Spleen (tissue), 11 donors: ENCODE measurements around the gene EIF2S2. TPM values are rescaled to one million over a fixed set of nuclear protein-coding genes. Genes with fewer than 3 reads are reported as not detected.

Experiments
- DNase-seq: peaks from one replicate; pipeline ENCODE4 v3.0.0-alpha.2; 2020
- H3K27ac ChIP-seq, 8 donors: fragments of 200-600 bp; sonication (generic) in 7 of 8; 1 replicate in 4 of 8; 2 replicates in 4 of 8; pipeline versions ENCODE4 v1.5.0 to v1.8.0; 2016 to 2021; ENCODE audit warnings: inconsistent platforms in 4 of 8, mild to moderate bottlenecking in 4 of 8, moderate library complexity in 1 of 8
- H3K27me3 ChIP-seq, 7 donors: fragments of 200-600 bp; sonication (generic) in 6 of 7; replicated peaks in 1 of 7; 1 replicate in 4 of 7; 2 replicates in 3 of 7; pipeline versions ENCODE4 v1.5.0 to v1.8.0; 2016 to 2021; ENCODE audit warnings: inconsistent platforms in 3 of 7, mild to moderate bottlenecking in 1 of 7
- H3K36me3 ChIP-seq, 6 donors: fragments of 200-600 bp; sonication (generic) in 5 of 6; 1 replicate in 4 of 6; 2 replicates in 2 of 6; pipeline versions ENCODE4 v1.5.0 to v1.8.0; 2016 to 2021; ENCODE audit warnings: inconsistent platforms in 2 of 6
- H3K4me1 ChIP-seq, 6 donors: fragments of 200-600 bp; sonication (generic) in 5 of 6; 1 replicate in 3 of 6; 2 replicates in 3 of 6; pipeline versions ENCODE4 v1.5.0 to v1.8.0; 2016 to 2021; ENCODE audit warnings: inconsistent platforms in 3 of 6
- H3K4me3 ChIP-seq, 8 donors: fragments of 200-600 bp; sonication (generic) in 7 of 8; 1 replicate in 4 of 8; 2 replicates in 4 of 8; pipeline versions ENCODE4 v1.5.0 to v1.8.0; 2016 to 2021; ENCODE audit warnings: inconsistent platforms in 4 of 8, mild to moderate bottlenecking in 4 of 8, moderate library complexity in 2 of 8
- H3K9me3 ChIP-seq, 8 donors: fragments of 200-600 bp; sonication (generic) in 7 of 8; 1 replicate in 4 of 8; 2 replicates in 4 of 8; pipeline versions ENCODE4 v1.5.0 to v1.8.0; 2016 to 2021; ENCODE audit warnings: inconsistent platforms in 4 of 8
- POLR2A ChIP-seq, 3 donors: fragments of 450-650 bp; IDR thresholded peaks; one replicate each; pipeline ENCODE4 v1.5.1; 2017; ENCODE audit warnings: antibody characterized with exemption in 3 of 3, mild to moderate bottlenecking in 1 of 3
- POLR2AphosphoS5 ChIP-seq, 3 donors: sonication (generic); formaldehyde crosslinking; IDR thresholded peaks; one replicate each; pipeline ENCODE4 v1.5.1; 2017; ENCODE audit warnings: antibody characterized with exemption in 3 of 3
- WGBS, 5 donors: extraction: QIAGEN DNeasy Blood & Tissue Kit in 3 of 5; methylation state at CpG; one replicate each; pipeline versions ENCODE4 v1.1.5 to v1.1.7; 2013 to 2018; 5-methylcytosine and 5-hydroxymethylcytosine counted together
- intact Hi-C: fragments of 100-400 bp; cut with DNase I; formaldehyde crosslinking; loops from one replicate; pipeline ENCODE4 v1.15.0; 2023; ENCODE audit warnings: low total_unique reads
- polyA plus RNA-seq, 3 donors: library from polyadenylated mRNA; stranded (reverse); fragments of 200-250 nt; gene quantifications; one replicate each; pipeline ENCODE4 v1.2.1, GENCODE V29; 2013
- total RNA-seq, 7 donors: library from RNA; depleted of rRNA in 3 of 7; stranded (reverse); fragments of >200 nt in 3 of 7; fragmentation: NEBNext Ultra II Directional in 4 of 7; extraction: Animal tissue kit (Norgen Biotek cat#: 25700) in 4 of 7; gene quantifications; one replicate each; pipeline versions ENCODE4 v1.1.0 to v1.2.1, GENCODE V29; 2016 to 2021
- TF ChIP-seq, protein P1 (sequence below), 11 experiments: fragments of 200-600 bp in 7 of 11; fragments of 450-650 bp in 4 of 11; sonication (generic) in 4 of 11; IDR thresholded peaks in 8 of 11; conservative IDR thresholded peaks in 3 of 11; 1 replicate in 7 of 11; 2 replicates in 4 of 11; pipeline versions ENCODE4 v1.4.0 to v1.8.0; 2016 to 2021; ENCODE audit warnings: antibody characterized with exemption in 11 of 11, inconsistent platforms in 4 of 11, mild to moderate bottlenecking in 1 of 11
- donor health status: healthy with polysubstance abuse.
- donor health status: DM: no; HTN: no; CAD: no; lungs with moderate emphysema.
- donor health status: DM: no; HTN: no; CAD: no.
- donor health status: Bipolar disorder and iron deficiency.
- donor health status: healthy.
- donor health status: DM: no; HTN: no; CAD: no.
- donor health status: DM: yes; HTN: yes; CAD: no.

EIF2S2 gene
- total and polyA plus RNA-seq, 10 donors: 30.0 to 45.3 (median 38.5) TPM

DNA sequence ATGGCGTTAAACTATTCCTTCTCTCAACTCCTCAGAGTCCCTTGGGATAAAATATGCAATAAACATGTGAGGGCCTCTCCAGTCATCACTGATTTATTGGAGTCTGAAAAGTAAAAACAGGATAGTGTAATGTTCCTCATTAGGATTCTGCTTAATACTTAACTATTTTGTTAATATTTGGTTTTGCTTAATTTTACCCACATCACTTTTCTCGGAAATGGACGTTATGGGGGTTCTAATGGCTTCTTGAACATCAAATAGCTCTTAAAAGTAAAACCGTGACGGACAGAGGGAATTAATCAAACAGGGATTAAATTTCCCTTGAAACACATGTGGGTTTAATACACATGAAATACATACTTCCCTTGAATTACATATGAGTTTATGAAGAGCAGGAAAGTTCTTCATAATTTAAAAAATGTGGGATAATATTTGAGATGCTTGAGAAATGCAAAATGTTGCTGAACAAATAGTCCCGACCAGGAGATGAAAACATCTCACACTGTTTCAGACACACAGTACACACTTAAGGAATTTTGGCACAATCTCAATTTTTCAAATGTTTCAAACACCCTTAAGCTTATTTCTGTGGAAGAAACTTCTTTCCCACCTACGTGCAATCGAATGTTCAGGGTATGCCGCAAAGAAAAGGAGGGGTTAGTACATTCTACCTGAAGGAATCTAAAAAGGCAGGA, 38.4 kb upstream of the EIF2S2 start:
- TF ChIP-seq, protein P1, sequence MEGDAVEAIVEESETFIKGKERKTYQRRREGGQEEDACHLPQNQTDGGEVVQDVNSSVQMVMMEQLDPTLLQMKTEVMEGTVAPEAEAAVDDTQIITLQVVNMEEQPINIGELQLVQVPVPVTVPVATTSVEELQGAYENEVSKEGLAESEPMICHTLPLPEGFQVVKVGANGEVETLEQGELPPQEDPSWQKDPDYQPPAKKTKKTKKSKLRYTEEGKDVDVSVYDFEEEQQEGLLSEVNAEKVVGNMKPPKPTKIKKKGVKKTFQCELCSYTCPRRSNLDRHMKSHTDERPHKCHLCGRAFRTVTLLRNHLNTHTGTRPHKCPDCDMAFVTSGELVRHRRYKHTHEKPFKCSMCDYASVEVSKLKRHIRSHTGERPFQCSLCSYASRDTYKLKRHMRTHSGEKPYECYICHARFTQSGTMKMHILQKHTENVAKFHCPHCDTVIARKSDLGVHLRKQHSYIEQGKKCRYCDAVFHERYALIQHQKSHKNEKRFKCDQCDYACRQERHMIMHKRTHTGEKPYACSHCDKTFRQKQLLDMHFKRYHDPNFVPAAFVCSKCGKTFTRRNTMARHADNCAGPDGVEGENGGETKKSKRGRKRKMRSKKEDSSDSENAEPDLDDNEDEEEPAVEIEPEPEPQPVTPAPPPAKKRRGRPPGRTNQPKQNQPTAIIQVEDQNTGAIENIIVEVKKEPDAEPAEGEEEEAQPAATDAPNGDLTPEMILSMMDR (IDR thresholded peaks at IDR 0.05 in 8 of 11, conservative IDR thresholded peaks at IDR 0.05 in 3 of 11): no peak
- no peak for TF ChIP-seq POLR2AphosphoS5 (IDR thresholded peaks at IDR 0.05)
- TF ChIP-seq POLR2A (IDR thresholded peaks at IDR 0.05): no peak
- H3K36me3 ChIP-seq: no peaks in the 10 kb centered on the region
- 75 to 85% (median 81%) methylated on average over 9 of the region's 9 CpGs for WGBS, 5 donors

DNA sequence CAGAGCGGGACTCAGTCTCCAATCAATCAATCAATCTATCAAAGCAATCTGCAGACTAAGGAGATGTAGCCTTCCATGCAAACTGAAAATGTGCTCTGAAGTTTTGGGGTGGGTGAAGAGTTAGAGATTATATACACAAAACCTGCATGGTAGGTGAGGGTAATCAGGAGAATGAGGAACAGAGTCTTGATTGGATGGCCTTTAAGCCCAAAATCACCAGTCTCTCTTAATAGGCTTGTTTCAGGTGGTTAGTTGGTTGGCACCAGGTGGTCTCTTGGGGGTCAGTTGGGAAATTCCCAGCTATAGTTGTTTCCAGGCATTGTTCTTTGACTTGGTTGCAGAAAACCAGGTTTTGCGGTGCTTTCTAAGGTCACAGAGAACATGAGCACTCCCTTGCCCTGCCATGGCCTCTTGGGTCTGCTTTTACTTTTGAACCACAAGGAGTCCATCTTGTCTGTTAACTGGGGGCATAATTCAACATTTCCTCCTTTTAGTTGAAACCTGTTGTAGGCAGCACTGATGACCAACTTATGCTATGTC, 33.3 kb upstream of the EIF2S2 start:
- WGBS, 5 donors: 86 to 91% (median 88%) methylated on average over 2 of the region's 2 CpGs
- Histone ChIP-seq H3K4me3 (no peak overlapping the region), H3K27me3 (peaks cover 0 to 12% (median 0%) of the 10 kb centered on the region in 7 donors), H3K36me3 (no peaks in the 10 kb centered on the region), H3K27ac (no peak overlapping the region), H3K4me1 (no peaks in the 10 kb centered on the region), H3K9me3 (no peaks in the 10 kb centered on the region)
- TF ChIP-seq POLR2A (IDR thresholded peaks at IDR 0.05): no peak
- intact Hi-C loops: no loop called here
- DNase-seq: no peak

More for the DNA sequence above, 38.4 kb upstream of the EIF2S2 start:
- H3K27me3 ChIP-seq: no peaks in the 10 kb centered on the region
- no peak overlapping the region for H3K27ac ChIP-seq
- H3K4me1 ChIP-seq: no peaks in the 10 kb centered on the region
- DNase-seq: no peak
- H3K4me3 ChIP-seq: no peak overlapping the region
- H3K9me3 ChIP-seq: peaks cover 0 to 9% (median 0%) of the 10 kb centered on the region in 8 donors
- intact Hi-C loops: no loop called here

DNA sequence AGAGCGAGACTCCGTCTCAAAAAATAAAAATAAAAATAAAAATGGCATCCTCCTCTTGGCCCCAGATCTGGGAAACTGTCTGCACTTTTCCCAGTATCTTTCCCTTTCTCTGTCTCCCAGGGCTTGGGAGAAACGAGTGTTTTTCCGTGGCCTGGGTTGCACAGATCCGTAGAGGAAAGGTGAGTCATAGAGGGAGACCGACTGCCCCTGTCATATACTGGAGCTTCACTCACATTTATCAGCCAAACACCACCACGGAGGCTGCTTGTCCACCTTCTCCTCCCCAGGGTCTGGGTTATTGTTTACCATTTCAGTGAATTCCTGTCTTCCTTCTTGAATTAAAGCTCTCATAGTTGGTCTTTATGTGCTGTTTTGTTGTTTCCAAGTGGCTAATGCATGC, 31.9 kb upstream of the EIF2S2 start:
- WGBS, 5 donors: 77 to 85% (median 80%) methylated on average over 7 of the region's 7 CpGs

DNA sequence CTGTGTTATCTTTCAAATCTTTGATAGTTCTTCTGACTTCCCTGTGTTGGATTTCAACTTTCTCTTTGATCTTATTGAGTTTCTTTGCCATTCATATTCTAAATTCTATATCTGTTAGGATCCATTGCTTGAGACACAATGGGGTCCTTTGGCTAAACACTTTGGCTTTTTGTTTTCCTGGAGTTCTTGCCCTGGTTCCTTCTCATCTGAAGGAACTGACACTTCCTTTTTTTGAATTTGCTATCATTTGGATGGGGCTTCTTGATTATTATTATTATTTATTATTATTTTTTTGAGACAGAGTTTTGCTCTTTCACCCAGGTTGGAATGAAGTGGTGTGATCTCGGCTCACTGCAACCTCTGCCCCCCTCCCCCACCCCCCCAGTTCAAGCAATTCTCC, 30.1 kb upstream of the EIF2S2 start:
- no peak for DNase-seq
- H3K36me3 ChIP-seq: no peaks in the 10 kb centered on the region
- H3K27me3 ChIP-seq: peaks cover 0 to 12% (median 0%) of the 10 kb centered on the region in 7 donors
- intact Hi-C loops: no loop called here
- no peaks in the 10 kb centered on the region for H3K9me3 ChIP-seq
- WGBS, 5 donors: 78 to 89% (median 83%) methylated on average over 1 of the region's 1 CpG
- no peak overlapping the region for H3K4me3 ChIP-seq
- H3K4me1 ChIP-seq: no peaks in the 10 kb centered on the region
- TF ChIP-seq POLR2AphosphoS5 (IDR thresholded peaks at IDR 0.05) (no peak), POLR2A (IDR thresholded peaks at IDR 0.05) (no peak)
- TF ChIP-seq, protein P1 (IDR thresholded peaks at IDR 0.05 in 8 of 11, conservative IDR thresholded peaks at IDR 0.05 in 3 of 11): no peak
- no peak overlapping the region for H3K27ac ChIP-seq

More for the DNA sequence above, 31.9 kb upstream of the EIF2S2 start:
- TF ChIP-seq, protein P1 (IDR thresholded peaks at IDR 0.05 in 8 of 11, conservative IDR thresholded peaks at IDR 0.05 in 3 of 11): no peak
- TF ChIP-seq POLR2A (IDR thresholded peaks at IDR 0.05) (no peak), POLR2AphosphoS5 (IDR thresholded peaks at IDR 0.05) (no peak)
- H3K27me3 ChIP-seq: peaks cover 0 to 12% (median 0%) of the 10 kb centered on the region in 7 donors
- DNase-seq: no peak
- H3K4me3 ChIP-seq: no peak overlapping the region
- H3K36me3 ChIP-seq: no peaks in the 10 kb centered on the region
- no peak overlapping the region for H3K27ac ChIP-seq
- intact Hi-C loops: no loop called here
- H3K4me1 ChIP-seq: no peaks in the 10 kb centered on the region
- no peaks in the 10 kb centered on the region for H3K9me3 ChIP-seq
